ENCODE measurements around the gene TRPM2. TPM values are rescaled to one million over a fixed set of nuclear protein-coding genes. Genes with fewer than 3 reads are reported as not detected.

Gene TRPM2
- total RNA-seq, 4 donors from 2014 or later, result 2.9 to 7.0 (median 6.1) TPM

DNA sequence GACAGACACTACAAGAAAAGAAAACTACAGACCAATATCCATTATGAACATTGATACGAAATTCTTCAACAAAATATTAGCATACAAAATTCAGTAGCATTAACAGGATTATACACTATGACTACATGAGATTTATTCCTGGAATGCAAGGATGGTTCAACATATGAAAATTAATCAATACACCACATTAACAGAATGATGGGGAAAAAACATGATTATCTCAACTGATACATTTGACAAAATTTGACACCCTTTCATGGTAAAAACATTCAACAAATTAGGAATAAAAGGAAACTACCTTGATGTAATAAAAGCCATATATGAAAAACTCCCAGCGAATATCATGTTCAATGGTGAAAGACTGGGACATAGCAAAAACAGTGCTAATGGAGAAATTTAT, 31.5 kb downstream of the TRPM2 start:
- TF ChIP-seq, protein P1, sequence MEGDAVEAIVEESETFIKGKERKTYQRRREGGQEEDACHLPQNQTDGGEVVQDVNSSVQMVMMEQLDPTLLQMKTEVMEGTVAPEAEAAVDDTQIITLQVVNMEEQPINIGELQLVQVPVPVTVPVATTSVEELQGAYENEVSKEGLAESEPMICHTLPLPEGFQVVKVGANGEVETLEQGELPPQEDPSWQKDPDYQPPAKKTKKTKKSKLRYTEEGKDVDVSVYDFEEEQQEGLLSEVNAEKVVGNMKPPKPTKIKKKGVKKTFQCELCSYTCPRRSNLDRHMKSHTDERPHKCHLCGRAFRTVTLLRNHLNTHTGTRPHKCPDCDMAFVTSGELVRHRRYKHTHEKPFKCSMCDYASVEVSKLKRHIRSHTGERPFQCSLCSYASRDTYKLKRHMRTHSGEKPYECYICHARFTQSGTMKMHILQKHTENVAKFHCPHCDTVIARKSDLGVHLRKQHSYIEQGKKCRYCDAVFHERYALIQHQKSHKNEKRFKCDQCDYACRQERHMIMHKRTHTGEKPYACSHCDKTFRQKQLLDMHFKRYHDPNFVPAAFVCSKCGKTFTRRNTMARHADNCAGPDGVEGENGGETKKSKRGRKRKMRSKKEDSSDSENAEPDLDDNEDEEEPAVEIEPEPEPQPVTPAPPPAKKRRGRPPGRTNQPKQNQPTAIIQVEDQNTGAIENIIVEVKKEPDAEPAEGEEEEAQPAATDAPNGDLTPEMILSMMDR (IDR thresholded peaks at IDR 0.05; ENCODE audit: low read depth), result no peak

- TF ChIP-seq, protein P1 (IDR thresholded peaks at IDR 0.05; ENCODE audit: low read depth), result no peak
These were observed 35.9 kb downstream of the TRPM2 start for GRCh38 chr21:44389335-44389734.

DNA sequence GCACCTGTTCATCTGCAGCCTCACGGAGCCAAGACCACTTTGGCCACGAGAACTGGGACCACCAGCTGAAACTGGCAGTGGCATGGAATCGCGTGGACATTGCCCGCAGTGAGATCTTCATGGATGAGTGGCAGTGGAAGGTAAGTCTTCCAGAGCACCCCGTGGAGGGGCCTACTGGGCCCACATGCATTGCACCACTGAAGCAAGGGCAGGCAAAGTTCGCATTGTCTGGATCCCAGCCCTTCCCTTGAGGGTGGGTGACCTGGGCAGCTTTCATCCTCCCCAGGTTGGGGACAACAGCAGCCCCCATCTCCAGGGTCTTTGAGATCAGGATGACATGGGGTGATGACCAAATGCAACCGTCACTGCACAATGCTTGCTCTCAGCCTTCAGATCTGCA, 37.5 kb downstream of the TRPM2 start:
- TF ChIP-seq, protein P1 (IDR thresholded peaks at IDR 0.05; ENCODE audit: low read depth), result no peak

DNA sequence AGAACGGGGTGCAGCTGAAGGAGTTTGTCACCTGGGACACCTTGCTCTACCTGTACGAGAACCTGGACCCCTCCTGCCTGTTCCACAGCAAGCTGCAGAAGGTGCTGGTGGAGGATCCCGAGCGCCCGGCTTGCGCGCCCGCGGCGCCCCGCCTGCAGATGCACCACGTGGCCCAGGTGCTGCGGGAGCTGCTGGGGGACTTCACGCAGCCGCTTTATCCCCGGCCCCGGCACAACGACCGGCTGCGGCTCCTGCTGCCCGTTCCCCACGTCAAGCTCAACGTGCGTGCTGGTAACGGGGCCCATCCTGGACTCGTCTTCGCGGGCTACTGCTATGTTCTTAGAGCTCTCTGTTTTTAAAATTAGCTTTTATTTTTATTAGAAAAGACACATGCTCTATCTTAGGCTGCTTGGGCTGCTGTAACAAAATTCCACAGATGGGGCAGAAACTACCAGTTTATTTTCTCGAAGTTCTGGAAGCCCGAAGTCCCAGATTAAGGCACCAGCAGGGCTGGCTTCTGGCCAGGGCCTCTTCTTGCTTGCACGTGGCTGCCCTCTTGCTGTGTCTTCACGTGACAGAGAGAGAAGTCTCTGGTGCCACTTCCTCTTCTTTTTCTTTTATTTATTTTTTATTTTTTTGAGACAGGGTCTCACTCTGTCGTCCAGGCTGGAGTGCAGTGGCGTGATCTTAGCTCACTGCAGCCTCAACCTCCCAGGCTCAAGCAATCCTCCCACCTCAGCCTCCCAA, 38.1 kb downstream of the TRPM2 start:
- TF ChIP-seq, protein P1 (IDR thresholded peaks at IDR 0.05; ENCODE audit: low read depth), result no peak

GRCh38 chr21:44392185-44392584, 38.8 kb downstream of the TRPM2 start:
- TF ChIP-seq, protein P1 (IDR thresholded peaks at IDR 0.05; ENCODE audit: low read depth), result no peak

GRCh38 chr21:44392916-44393315, 39.5 kb downstream of the TRPM2 start:
- TF ChIP-seq, protein P1 (IDR thresholded peaks at IDR 0.05; ENCODE audit: low read depth), result no peak

DNA sequence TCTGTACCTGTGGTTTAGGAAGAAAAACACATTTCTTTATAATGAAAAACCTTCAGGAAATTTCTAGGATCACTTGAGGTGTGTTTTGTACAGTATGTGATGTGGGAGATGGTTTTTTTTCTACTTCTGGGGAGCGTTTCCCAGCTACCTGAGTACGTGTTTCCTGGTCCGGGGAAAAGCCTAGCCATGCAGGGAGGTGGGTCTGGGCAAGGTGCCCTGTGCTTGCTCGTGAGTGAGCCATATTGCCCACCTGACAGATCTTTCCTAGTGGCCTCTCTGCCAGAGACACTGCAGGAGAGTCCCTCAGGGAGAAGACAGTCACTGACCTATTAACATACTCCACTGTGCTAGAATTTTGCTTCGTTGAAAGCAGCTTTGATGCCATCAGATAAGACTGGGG, 41.3 kb downstream of the TRPM2 start:
- TF ChIP-seq, protein P1 (IDR thresholded peaks at IDR 0.05; ENCODE audit: low read depth), result no peak

Data from subcutaneous adipose tissue (tissue), 4 donors.